ENCODE measurements around the gene CMBL. TPM values are rescaled to one million over a fixed set of nuclear protein-coding genes. Genes with fewer than 3 reads are reported as not detected.

The CMBL gene
- total RNA-seq: 14.2 and 14.4 TPM in 2 replicates

DNA sequence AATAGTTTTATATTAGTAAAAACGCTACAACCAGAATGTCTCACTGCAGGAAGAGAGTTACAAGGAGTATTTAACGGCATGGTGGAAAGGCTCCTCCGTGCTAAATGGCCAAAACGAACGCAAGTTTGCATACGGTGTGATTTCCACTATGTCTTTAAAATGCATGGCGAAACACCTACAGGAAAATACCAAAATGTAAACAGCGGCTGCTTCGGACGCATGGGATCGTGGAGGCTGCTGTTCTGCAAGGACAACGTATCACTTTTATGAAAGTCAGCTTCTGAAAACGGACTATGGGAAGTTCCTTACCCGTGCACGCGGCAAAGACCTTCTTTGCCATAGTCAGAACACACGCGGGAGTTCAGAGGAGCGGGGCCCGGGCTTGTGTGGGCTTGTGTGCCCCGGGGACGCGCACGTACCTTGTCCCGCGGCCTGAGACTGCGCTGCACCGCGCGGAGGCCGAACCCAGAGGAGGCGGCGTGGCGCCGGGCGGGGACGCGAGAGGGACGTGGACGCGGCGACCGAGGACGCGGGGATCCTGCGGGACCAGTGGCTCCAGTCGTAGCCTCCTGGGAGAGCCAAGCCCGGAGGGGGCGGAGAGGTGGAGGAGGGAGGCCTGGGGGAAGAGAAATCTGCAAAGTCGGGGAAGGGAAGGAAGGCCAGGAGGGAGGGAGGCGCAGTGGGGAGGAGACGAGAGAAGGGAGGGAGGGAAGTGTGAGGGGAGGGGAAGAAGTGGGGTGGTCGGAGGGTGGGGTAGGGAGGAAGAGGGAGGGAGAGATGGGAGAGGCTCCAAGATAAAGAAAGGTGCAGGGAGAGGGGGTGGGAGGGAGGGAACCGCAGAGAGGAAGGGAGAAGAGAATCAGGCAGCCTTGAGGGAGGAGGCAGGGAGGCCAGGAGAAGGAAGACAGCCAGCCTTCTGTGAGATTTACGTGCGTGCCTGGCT lies at the start of gene CMBL:
Gene CMBL (minus strand): TSS at position 697 of the 943 bp plus-strand sequence. CDS start 17,140 bp downstream, outside the sequence.

DNA sequence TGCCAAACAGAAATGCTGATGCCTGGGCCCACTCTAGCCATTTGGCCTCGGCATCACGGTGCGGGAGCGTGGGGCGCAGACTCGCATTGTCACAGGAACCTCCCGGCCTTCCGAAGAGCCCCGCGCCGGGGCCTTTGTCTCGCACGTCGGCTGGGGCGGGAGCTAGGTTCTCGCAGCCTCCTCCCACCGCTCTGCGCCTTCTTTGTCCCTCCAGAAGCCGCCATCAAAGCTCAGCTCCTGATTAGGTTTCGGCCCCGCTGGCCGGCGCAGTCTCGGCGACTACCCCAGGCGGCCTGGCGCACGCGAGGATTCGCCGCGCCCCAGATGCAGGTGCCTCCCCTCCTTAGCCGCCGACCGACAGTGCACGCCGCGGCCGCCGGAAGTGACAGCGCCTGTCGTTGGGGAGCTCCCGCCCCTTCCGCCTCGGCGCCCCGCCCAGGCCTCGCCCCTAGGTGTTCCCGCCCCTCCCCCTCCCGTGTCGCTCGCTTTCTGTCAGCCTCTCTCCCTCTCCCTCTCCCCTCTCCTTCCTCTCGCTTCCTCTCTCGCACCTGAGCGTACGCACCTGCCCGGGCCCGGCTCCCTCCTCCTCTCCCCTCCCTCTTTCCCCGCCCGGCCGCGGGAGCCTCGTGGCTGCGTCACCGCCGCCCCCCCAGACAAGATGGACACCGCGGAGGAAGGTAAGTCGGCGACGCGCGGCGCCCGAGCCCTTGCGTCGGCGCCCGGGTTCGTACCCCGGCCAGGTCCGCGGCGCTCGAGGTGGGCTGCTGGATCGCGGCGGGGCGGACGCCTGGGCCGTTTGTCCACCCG lies 45.7 kb upstream of the CMBL start, which contains the start of gene MARCHF6:
Gene MARCHF6 (plus strand): TSS at position 455 of the 807 bp plus-strand sequence. CDS start 204 bp downstream, at position 659.

DNA sequence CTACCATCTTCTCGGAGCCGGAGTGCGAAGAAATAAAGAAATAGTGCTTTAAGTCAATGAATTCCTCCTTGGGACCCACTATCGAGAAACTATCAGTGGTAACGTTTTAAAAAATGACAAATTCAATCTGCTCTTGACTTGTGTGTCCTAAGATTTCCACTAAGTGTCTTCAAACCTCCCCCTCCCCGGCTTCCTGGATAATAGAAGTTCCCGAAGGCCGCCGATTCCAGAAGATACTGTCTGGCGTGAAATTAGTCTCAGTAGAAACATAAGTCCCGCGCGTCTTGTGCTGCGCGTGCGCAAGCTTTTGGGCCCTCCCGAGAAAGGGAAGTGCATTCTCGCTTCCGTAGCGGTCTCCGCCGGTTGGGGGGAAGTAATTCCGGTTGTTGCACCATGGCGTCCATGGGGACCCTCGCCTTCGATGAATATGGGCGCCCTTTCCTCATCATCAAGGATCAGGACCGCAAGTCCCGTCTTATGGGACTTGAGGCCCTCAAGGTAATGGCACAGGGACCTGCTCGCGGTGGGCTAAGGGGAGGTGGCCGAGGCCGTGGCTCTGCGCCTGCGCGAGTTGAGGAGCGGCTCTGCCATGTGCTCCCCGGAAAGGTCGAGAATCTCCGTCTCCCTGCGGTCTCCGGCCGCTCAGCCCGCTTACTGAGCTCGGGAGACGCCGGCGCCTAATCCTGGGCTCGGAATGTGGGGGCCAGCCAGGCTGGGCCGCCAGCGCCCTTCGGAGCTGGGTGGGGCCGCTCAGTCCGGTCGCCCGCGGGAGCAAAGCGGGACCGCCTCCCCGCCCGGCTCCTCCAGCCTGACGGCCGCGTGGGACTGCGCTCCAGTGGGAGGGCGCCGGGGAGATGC lies 57.5 kb downstream of the CMBL start, which contains the start of gene CCT5:
Gene CCT5 (plus strand): TSS at position 333 of the 858 bp plus-strand sequence. CDS start 61 bp downstream, at position 394.

Small RNA genes lying within 50 kb of the gene (small RNA-seq; reads per million reads assigned to genes)
- not detected for gene RF00019

Other genes starting within 250 kb of the CMBL start
- 18.9 and 24.8 TPM in 2 replicates for gene ATPSCKMT, start 58.0 kb downstream of the CMBL start, total RNA-seq
- gene CCT5, start 57.6 kb downstream of the CMBL start, total RNA-seq: 182 and 191 TPM in 2 replicates
- gene MARCHF6, start 45.8 kb upstream of the CMBL start, total RNA-seq: 54.3 and 54.9 TPM in 2 replicates
- gene ROPN1L, start 134.0 kb upstream of the CMBL start, total RNA-seq: 0.26 and 0.32 TPM in 2 replicates